Measurements from ENCODE around the gene SMTN.

GRCh38 chr22:31125521-31126117 lies 44.5 kb downstream of the SMTN start:
- TF ChIP-seq CTCF (IDR thresholded peaks at IDR 0.05) (no peak), POLR2A (IDR thresholded peaks at IDR 0.05) (no peak), POLR2AphosphoS5 (IDR thresholded peaks at IDR 0.05) (no peak), EP300 (IDR thresholded peaks at IDR 0.05) (no peak)

Measured in suprapubic skin (tissue), 4 donors.